ENCODE results near the gene KHDC4. TPM values are rescaled to one million over a fixed set of nuclear protein-coding genes. Genes with fewer than 3 reads are reported as not detected.

The KHDC4 gene
- total RNA-seq, 1 experiment from 2014 or later: 68.8 TPM

DNA sequence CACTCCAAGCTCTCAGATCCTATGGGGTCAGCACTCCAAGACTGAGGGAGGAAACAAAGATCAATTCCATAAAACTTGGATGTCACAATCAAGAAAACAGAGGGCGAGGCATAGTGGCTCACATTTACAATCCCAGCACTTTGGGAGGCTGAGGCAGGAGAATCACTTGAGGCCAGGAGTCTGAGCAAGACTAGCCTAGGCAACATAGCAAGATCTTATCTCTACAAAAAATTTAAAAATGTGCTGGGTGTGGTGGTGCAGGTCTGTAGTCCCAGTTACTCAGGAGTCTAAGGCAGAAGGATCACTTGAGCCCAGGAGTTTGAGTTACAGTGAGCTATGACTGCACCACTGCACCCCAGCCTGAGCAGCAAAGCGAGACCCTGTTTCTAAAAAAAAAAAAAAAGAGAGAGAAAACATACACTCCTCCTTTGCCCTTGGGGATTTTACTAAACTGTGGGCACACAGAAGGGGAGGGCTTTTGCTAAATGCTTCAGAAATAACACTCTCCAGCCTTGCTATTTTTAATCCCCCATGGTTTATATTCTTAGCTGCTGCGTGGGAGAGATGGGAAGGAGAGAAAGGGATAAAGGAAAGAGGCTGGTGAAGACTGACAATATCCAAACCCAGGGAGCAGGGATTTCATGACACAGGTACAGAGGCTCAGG is 26.0 kb upstream of the KHDC4 start:
- CTCF ChIA-PET: interaction anchor here (0.6 kb wide), 1 partner anchor 44 kb away, joined by 3 read pairs; no protein-coding TSS in a partner anchor
- no peaks in the 10 kb centered on the region for H3K27me3 ChIP-seq (ENCODE audit: insufficient read depth, low read depth)
- H3K4me2 ChIP-seq: peak overlapping the region; percentile 80
- H3F3A ChIP-seq (ENCODE audit: insufficient read depth, low read depth): peaks cover 89% of the 10 kb centered on the region
- TF ChIP-seq EZH2 (IDR thresholded peaks at IDR 0.05; ENCODE audit: low read depth): no peak
- TF ChIP-seq, protein P1, sequence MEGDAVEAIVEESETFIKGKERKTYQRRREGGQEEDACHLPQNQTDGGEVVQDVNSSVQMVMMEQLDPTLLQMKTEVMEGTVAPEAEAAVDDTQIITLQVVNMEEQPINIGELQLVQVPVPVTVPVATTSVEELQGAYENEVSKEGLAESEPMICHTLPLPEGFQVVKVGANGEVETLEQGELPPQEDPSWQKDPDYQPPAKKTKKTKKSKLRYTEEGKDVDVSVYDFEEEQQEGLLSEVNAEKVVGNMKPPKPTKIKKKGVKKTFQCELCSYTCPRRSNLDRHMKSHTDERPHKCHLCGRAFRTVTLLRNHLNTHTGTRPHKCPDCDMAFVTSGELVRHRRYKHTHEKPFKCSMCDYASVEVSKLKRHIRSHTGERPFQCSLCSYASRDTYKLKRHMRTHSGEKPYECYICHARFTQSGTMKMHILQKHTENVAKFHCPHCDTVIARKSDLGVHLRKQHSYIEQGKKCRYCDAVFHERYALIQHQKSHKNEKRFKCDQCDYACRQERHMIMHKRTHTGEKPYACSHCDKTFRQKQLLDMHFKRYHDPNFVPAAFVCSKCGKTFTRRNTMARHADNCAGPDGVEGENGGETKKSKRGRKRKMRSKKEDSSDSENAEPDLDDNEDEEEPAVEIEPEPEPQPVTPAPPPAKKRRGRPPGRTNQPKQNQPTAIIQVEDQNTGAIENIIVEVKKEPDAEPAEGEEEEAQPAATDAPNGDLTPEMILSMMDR (conservative IDR thresholded peaks at IDR 0.05): no peak
- peaks cover 38% of the 10 kb centered on the region for H3K4me1 ChIP-seq (replicated peaks; ENCODE audit: insufficient read depth)
- H3K4me3 ChIP-seq: peak overlapping the region; percentile 36; the same call in 1 of the 2 replicates
- BruUV-seq (replicated peaks): no TSS peak
- intact Hi-C loops (cut with micrococcal nuclease; ENCODE audit: unreplicated experiment): no loop called here
- peaks cover 2% of the 10 kb centered on the region for H4K20me1 ChIP-seq (ENCODE audit: insufficient read depth)
- H3K36me3 ChIP-seq (ENCODE audit: low read depth): peaks cover 67% of the 10 kb centered on the region
- no peak overlapping the region for H2AFZ ChIP-seq
- peaks cover 44% of the 10 kb centered on the region for H3K79me2 ChIP-seq (ENCODE audit: low read depth)
- POLR2A ChIA-PET (ENCODE audit: unreplicated experiment): interaction anchor here (0.6 kb wide), 1 partner anchor 13 kb away, joined by 5 read pairs; no protein-coding TSS in a partner anchor
- no peaks in the 10 kb centered on the region for H3K9me2 ChIP-seq (ENCODE audit: insufficient read depth)
- H3K9me3 ChIP-seq (ENCODE audit: insufficient read depth, low read depth): no peaks in the 10 kb centered on the region
- peak overlapping the region; percentile 99 for H3K27ac ChIP-seq
- DNase-seq: peak; percentile 14 to 52

DNA sequence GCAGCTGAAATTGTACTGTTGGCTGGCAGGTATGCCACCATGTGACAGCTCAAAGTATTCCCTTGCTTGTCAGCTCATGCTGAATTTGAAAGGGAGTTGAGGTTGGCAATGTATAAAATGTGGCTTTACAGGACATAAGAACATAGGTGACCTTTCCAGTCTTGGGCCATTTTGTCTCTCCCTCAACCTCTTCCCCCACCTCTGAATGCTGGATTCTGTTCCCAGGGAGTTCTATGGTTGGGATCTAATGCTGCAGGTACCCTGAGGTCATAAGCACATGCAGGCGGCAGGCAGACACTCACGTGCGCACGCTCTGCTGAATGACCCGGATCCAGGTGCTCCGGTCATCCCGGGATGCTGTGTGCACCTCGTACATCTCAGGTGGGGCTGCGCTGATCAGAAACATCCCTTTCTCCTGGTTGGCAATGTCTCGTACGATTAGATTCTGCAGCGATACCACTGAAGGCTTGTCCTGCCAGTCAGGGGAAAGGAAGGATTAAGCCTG is 23.2 kb upstream of the KHDC4 start:
- peaks cover 46% of the 10 kb centered on the region for H3K79me2 ChIP-seq (ENCODE audit: low read depth)
- TF ChIP-seq EZH2 (IDR thresholded peaks at IDR 0.05; ENCODE audit: low read depth): no peak
- TF ChIP-seq, protein P1 (conservative IDR thresholded peaks at IDR 0.05): no peak
- H3F3A ChIP-seq (ENCODE audit: insufficient read depth, low read depth): peaks cover 89% of the 10 kb centered on the region
- no peaks in the 10 kb centered on the region for H3K9me2 ChIP-seq (ENCODE audit: insufficient read depth)
- H3K9me3 ChIP-seq (ENCODE audit: insufficient read depth, low read depth): no peaks in the 10 kb centered on the region
- peaks cover 25% of the 10 kb centered on the region for H3K4me1 ChIP-seq (replicated peaks; ENCODE audit: insufficient read depth)
- no peak overlapping the region for H3K4me3 ChIP-seq
- peak overlapping the region; percentile 7; the same call in 1 of the 2 replicates for H3K27ac ChIP-seq
- peaks cover 19% of the 10 kb centered on the region for H4K20me1 ChIP-seq (ENCODE audit: insufficient read depth)
- no peaks in the 10 kb centered on the region for H3K27me3 ChIP-seq (ENCODE audit: insufficient read depth, low read depth)
- no peak overlapping the region for H2AFZ ChIP-seq
- intact Hi-C loops (cut with micrococcal nuclease; ENCODE audit: unreplicated experiment): no loop called here
- DNase-seq: no peak
- H3K4me2 ChIP-seq: no peak overlapping the region
- peaks cover 75% of the 10 kb centered on the region for H3K36me3 ChIP-seq (ENCODE audit: low read depth)
- POLR2A ChIA-PET (ENCODE audit: unreplicated experiment): interaction anchor here (0.7 kb wide), 1 partner anchor 14 kb away, joined by 3 read pairs; no protein-coding TSS in a partner anchor
- CTCF ChIA-PET: interaction anchor here (0.6 kb wide), 1 partner anchor 13 kb away, joined by 4 read pairs; no protein-coding TSS in a partner anchor
- no TSS peak for BruUV-seq (replicated peaks)

DNA sequence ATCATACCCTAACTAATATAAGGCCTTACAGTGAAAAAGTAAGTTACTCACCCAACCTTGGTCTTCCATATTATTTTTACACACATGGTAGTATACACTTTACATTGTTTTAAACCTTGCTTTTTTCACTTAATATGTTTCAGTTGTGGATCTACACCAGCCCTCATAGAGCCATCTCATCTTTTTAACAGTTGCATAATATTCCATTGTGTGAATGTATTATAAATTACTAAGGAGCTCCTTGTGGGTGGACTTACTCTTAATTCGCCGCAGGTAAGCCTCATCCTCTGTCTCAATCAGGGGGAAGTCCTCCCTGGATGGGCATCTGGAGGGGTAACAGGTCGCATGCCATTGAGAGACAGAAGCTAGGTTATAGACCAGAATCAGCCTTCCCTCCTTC is 20.4 kb upstream of the KHDC4 start:
- no peak for TF ChIP-seq EZH2 (IDR thresholded peaks at IDR 0.05; ENCODE audit: low read depth)
- TF ChIP-seq, protein P1 (conservative IDR thresholded peaks at IDR 0.05): no peak
- no peak overlapping the region for H2AFZ ChIP-seq
- no peaks in the 10 kb centered on the region for H3K27me3 ChIP-seq (ENCODE audit: insufficient read depth, low read depth)
- ChIA-PET CTCF (no interaction called here), POLR2A (ENCODE audit: unreplicated experiment) (no interaction called here)
- intact Hi-C loops (cut with micrococcal nuclease; ENCODE audit: unreplicated experiment): no loop called here
- no peaks in the 10 kb centered on the region for H3K9me2 ChIP-seq (ENCODE audit: insufficient read depth)
- H3K4me3 ChIP-seq: no peak overlapping the region
- peaks cover 73% of the 10 kb centered on the region for H3K36me3 ChIP-seq (ENCODE audit: low read depth)
- H3K4me1 ChIP-seq (replicated peaks; ENCODE audit: insufficient read depth): peaks cover under 1% of the 10 kb centered on the region; the same call in 1 of the 2 replicates
- no peak overlapping the region for H3K4me2 ChIP-seq
- H3F3A ChIP-seq (ENCODE audit: insufficient read depth, low read depth): peaks cover 86% of the 10 kb centered on the region
- H3K27ac ChIP-seq: no peak overlapping the region
- peaks cover 26% of the 10 kb centered on the region; the same call in 1 of the 2 replicates for H3K79me2 ChIP-seq (ENCODE audit: low read depth)
- peaks cover 42% of the 10 kb centered on the region for H4K20me1 ChIP-seq (ENCODE audit: insufficient read depth)
- DNase-seq: no peak
- no peaks in the 10 kb centered on the region for H3K9me3 ChIP-seq (ENCODE audit: insufficient read depth, low read depth)
- BruUV-seq (replicated peaks): no TSS peak

All from PC-9 (cell line).